HFF-Myc (cell line): Measurements from ENCODE around the gene TMEM123.

ENCODE experiments used
- DNase-seq: peaks from one replicate; pipeline ENCODE4 v3.0.0-alpha.2; 2011; ENCODE audit warnings: low read depth; ENCODE audit errors: extremely low read depth
- H3K4me3 ChIP-seq: replicated peaks from 2 replicates; pipeline ENCODE4 v1.5.1; 2011; ENCODE audit warnings: low read depth, mild to moderate bottlenecking, control low read depth, low read length
- CTCF ChIP-seq: IDR thresholded peaks from 2 replicates; pipeline ENCODE4 v1.5.1; 2012; ENCODE audit warnings: mild to moderate bottlenecking, low read depth, low read length, control low read depth; ENCODE audit errors: missing control alignments

TMEM123 gene

GRCh38 chr11:102467853-102468580, 15.5 kb upstream of the TMEM123 start:
- DNase-seq = no peak
- no peak overlapping the region for H3K4me3 ChIP-seq
- no peak for TF ChIP-seq CTCF

GRCh38 chr11:102467080-102467708, 14.6 kb upstream of the TMEM123 start:
- DNase-seq = no peak
- no peak overlapping the region for H3K4me3 ChIP-seq
- no peak for TF ChIP-seq CTCF

- TF ChIP-seq CTCF = no peak
- DNase-seq = no peak
- no peak overlapping the region for H3K4me3 ChIP-seq
Measured at GRCh38 chr11:102465696-102466095, 13.1 kb upstream of the TMEM123 start.

GRCh38 chr11:102464859-102465500, 12.4 kb upstream of the TMEM123 start:
- no peak for TF ChIP-seq CTCF
- H3K4me3 ChIP-seq = no peak overlapping the region
- no peak for DNase-seq

GRCh38 chr11:102464037-102464436, 11.5 kb upstream of the TMEM123 start:
- TF ChIP-seq CTCF = no peak
- DNase-seq = no peak

GRCh38 chr11:102462610-102463009, 10.0 kb upstream of the TMEM123 start:
- TF ChIP-seq CTCF = no peak
- no peak for DNase-seq
- no peak overlapping the region for H3K4me3 ChIP-seq

More at GRCh38 chr11:102464037-102464436, 11.5 kb upstream of the TMEM123 start:
- no peak overlapping the region for H3K4me3 ChIP-seq
